ENCODE measurements around the gene ENTR1. TPM values are rescaled to one million over a fixed set of nuclear protein-coding genes. Genes with fewer than 3 reads are reported as not detected.

ENTR1 gene
- total RNA-seq, 1 donor from 2014 or later: 101 TPM

DNA sequence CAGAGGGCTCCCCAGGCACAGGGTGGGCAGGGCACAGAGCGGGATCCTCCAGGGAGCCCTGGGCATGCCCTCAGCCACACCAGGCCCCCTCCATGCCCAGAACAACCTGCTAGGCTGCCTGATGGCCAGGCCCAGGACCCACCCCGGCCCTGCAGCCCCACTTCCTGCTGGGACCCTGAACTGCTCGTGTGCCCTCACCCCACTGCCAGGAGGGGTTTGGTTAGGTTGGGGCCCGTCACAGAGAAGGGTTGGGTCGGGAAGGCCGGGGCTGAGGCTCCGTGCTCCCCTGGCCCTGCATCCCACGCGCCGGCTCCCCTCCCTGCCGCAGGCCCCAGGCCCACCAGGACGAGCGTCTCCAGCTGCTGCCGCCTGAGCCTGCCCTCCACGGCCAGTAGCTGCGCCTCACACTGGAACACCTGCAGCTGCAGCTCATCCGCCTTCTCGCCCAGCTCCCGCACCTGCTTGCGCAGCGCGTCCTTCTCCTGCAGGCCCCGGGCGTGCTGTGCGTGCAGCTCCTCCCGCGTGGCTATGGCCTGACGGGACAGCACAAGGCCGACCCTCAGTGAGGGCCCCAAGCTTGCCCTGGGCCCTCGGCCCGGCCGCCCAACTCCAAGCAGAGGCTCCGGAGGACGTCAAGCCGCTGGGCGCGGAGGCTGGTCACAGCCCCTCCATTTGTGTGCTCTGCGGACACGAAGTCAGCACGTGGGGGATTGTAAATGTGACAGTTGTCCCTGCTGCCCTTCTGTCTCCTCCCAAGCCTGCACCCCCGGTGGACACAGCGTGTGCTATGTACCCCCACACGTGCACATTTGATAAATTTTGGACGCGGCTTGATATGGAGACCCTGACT lies 42.9 kb downstream of the ENTR1 start:
- no peak for TF ChIP-seq CTCF (IDR thresholded peaks at IDR 0.05)
- no peaks in the 10 kb centered on the region for H3K27me3 Mint-ChIP-seq
- H3K9me3 Mint-ChIP-seq: no peaks in the 10 kb centered on the region
- ChIA-PET POLR2A (no interaction called here), CTCF (no interaction called here)
- DNase-seq: no peak
- no peak for ATAC-seq (ENCODE audit: low read depth)
- intact Hi-C loops (cut with micrococcal nuclease): no loop called here
- H3K4me3 Mint-ChIP-seq: no peak overlapping the region
- H3K4me1 Mint-ChIP-seq: peaks cover 9% of the 10 kb centered on the region
- no peak overlapping the region for H3K27ac Mint-ChIP-seq
- H3K36me3 Mint-ChIP-seq (ENCODE audit: low read depth): peaks cover 4% of the 10 kb centered on the region

DNA sequence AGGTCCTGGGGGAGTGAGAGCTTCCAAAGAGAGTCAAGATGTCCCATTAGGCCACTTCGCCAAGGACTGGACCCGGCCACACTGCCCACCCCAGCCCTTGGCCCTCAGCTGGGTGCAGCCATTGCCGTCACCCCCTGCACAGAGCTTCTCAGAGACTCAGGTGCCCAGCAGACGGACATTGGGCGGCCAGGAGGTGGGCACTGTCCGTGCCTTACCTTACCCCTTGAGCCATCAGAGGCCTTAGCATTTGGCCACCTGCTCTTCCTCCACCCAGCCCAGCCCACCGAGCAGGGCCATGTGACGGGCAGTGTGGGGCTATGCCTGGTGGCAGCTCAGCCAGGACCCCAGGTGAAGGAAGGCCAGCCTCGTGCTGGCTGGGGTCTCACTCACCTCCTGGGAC lies 43.6 kb downstream of the ENTR1 start:
- ATAC-seq (ENCODE audit: low read depth) (no peak), DNase-seq (no peak)
- intact Hi-C loops (cut with micrococcal nuclease): no loop called here
- no peak overlapping the region for H3K4me3 Mint-ChIP-seq
- CTCF ChIA-PET: interaction anchor here (1.3 kb wide), 1 partner anchor 25 kb away, joined by 3 read pairs; no protein-coding TSS in a partner anchor
- H3K36me3 Mint-ChIP-seq (ENCODE audit: low read depth): peaks cover 8% of the 10 kb centered on the region
- no peaks in the 10 kb centered on the region for H3K27me3 Mint-ChIP-seq
- TF ChIP-seq CTCF (IDR thresholded peaks at IDR 0.05): no peak
- H3K4me1 Mint-ChIP-seq: peaks cover 9% of the 10 kb centered on the region
- no peak overlapping the region for H3K27ac Mint-ChIP-seq
- H3K9me3 Mint-ChIP-seq: no peaks in the 10 kb centered on the region
- POLR2A ChIA-PET: interaction anchor here (1.1 kb wide), 1 partner anchor 43 kb away, joined by 3 read pairs; no protein-coding TSS in a partner anchor

GRCh38 chr9:136365775-136366222 lies 44.6 kb downstream of the ENTR1 start:
- DNase-seq (no peak), ATAC-seq (ENCODE audit: low read depth) (no peak)
- peaks cover 10% of the 10 kb centered on the region for H3K36me3 Mint-ChIP-seq (ENCODE audit: low read depth)
- no peak overlapping the region for H3K4me3 Mint-ChIP-seq
- H3K27ac Mint-ChIP-seq: no peak overlapping the region
- H3K9me3 Mint-ChIP-seq: no peaks in the 10 kb centered on the region
- TF ChIP-seq CTCF (IDR thresholded peaks at IDR 0.05): no peak
- ChIA-PET CTCF (interaction anchor here (1.3 kb wide), 1 partner anchor 26 kb away, joined by 3 read pairs; no protein-coding TSS in a partner anchor), POLR2A (interaction anchor here (1.1 kb wide), 1 partner anchor 44 kb away, joined by 3 read pairs; no protein-coding TSS in a partner anchor)
- peaks cover 9% of the 10 kb centered on the region for H3K4me1 Mint-ChIP-seq
- intact Hi-C loops (cut with micrococcal nuclease): no loop called here
- H3K27me3 Mint-ChIP-seq: no peaks in the 10 kb centered on the region

DNA sequence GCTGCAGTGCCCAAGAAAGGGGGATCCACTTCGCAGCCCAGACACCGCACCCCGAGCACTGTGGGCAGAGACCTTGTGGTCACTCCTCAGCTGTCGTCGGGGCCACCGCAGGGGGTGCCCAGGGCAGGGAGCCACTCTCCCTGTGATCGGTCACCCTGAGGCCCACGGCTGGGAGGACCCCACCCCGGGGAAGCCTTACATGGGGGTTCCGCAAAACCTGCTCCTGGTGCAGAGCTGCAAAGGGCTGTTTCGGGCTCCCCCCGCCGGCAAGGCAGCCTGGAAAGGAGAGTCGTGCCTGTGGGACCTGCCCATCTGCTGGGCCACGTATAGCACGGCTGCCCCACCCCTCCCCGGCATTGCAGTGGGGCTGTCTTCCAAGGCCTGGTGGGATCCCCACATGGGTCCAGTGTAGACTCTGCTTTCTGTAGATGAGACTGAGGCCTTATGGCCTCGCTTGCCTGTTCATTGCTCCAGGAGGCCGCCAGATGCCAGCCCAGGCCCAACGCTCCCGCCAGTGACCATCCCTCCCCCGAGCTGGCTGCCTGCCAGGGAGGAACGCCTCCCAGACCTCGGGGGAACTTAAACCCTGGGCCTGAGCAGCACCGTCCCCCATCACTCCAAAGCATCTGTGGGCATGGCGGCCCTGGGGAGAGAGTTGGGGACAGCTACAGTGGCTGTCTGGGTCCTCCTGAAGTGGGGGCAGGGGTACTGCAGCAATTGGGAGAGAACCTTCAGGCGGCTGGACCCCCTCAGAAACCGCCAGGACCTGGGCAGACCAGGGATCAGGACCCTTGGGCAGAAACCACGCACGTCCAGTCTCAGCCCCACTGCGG lies 45.3 kb downstream of the ENTR1 start:
- Mint-ChIP-seq H3K9me3 (no peaks in the 10 kb centered on the region), H3K27me3 (no peaks in the 10 kb centered on the region), H3K27ac (peak overlapping the region; percentile 4), H3K4me1 (peaks cover 9% of the 10 kb centered on the region), H3K36me3 (ENCODE audit: low read depth) (peaks cover 16% of the 10 kb centered on the region), H3K4me3 (no peak overlapping the region)
- ATAC-seq (ENCODE audit: low read depth) (no peak), DNase-seq (no peak)
- CTCF ChIA-PET: no interaction called here
- TF ChIP-seq CTCF (IDR thresholded peaks at IDR 0.05): no peak
- intact Hi-C loops (cut with micrococcal nuclease): loop anchor here (5.0 kb wide), 1 partner anchor 38 kb away; the partner anchor contains the start of gene GPSM1
- POLR2A ChIA-PET: interaction anchor here (1.1 kb wide), 1 partner anchor 39 kb away, joined by 3 read pairs; no protein-coding TSS in a partner anchor

Data from activated B cell treated with CpG ODN at 0.5 μM for 24 hours (primary cell).